ENCODE measurements around the gene GSTM1.

GSTM1 gene

GRCh38 chr1:109719337-109719837 lies 31.8 kb downstream of the GSTM1 start:
- Histone ChIP-seq H4K20me1 (ENCODE audit: control insufficient read depth, insufficient read depth, low read depth, low read length) (no peaks in the 10 kb centered on the region), H3K4me2 (ENCODE audit: low read length) (no peak overlapping the region), H3K27ac (ENCODE audit: low read depth, low read length) (no peak overlapping the region), H3K79me2 (ENCODE audit: control insufficient read depth, low read length) (no peaks in the 10 kb centered on the region), H3K9me2 (replicated peaks; ENCODE audit: control insufficient read depth, low read length) (no peaks in the 10 kb centered on the region), H3K36me3 (ENCODE audit: control insufficient read depth, low read length) (no peaks in the 10 kb centered on the region), H3F3A (ENCODE audit: control insufficient read depth, insufficient read depth) (no peaks in the 10 kb centered on the region), H3K27me3 (ENCODE audit: control insufficient read depth, low read length) (peaks cover 6% of the 10 kb centered on the region; the same call in 1 of the 2 replicates), H3K9me3 (ENCODE audit: control insufficient read depth, insufficient read depth, low read length) (no peaks in the 10 kb centered on the region), H3K4me1 (ENCODE audit: control insufficient read depth, low read length) (no peaks in the 10 kb centered on the region), H3K4me3 (ENCODE audit: low read length) (no peak overlapping the region)
- TF ChIP-seq EZH2phosphoT487 (IDR thresholded peaks at IDR 0.05; ENCODE audit: borderline replicate concordance, low read length), result no peak
- TF ChIP-seq, protein P1, sequence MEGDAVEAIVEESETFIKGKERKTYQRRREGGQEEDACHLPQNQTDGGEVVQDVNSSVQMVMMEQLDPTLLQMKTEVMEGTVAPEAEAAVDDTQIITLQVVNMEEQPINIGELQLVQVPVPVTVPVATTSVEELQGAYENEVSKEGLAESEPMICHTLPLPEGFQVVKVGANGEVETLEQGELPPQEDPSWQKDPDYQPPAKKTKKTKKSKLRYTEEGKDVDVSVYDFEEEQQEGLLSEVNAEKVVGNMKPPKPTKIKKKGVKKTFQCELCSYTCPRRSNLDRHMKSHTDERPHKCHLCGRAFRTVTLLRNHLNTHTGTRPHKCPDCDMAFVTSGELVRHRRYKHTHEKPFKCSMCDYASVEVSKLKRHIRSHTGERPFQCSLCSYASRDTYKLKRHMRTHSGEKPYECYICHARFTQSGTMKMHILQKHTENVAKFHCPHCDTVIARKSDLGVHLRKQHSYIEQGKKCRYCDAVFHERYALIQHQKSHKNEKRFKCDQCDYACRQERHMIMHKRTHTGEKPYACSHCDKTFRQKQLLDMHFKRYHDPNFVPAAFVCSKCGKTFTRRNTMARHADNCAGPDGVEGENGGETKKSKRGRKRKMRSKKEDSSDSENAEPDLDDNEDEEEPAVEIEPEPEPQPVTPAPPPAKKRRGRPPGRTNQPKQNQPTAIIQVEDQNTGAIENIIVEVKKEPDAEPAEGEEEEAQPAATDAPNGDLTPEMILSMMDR (IDR thresholded peaks at IDR 0.05; ENCODE audit: low read depth, low read length, poor library complexity, severe bottlenecking), result no peak

DNA sequence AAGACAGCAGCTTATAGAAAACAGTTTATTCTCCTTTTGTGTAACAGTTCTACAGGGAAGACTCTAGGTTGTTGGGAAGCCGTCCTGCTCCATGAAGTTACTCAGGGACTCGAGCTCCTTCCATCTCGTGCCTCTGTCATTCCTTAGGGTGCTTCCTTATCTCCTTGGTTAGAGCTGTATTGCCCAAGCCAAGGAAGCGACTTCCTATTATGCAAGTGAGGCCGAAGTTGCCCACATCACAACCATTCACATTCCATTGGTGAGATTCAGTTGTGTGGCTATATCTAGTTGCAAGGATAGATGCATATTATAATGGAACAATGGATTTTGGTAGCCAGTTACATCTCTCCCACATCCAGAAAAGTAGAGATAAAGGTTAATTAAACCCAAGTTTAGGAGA lies 33.4 kb downstream of the GSTM1 start:
- Histone ChIP-seq H3K9me3 (ENCODE audit: control insufficient read depth, insufficient read depth, low read length) (no peaks in the 10 kb centered on the region), H3K4me1 (ENCODE audit: control insufficient read depth, low read length) (no peaks in the 10 kb centered on the region), H3K27me3 (ENCODE audit: control insufficient read depth, low read length) (peaks cover 5% of the 10 kb centered on the region; the same call in 1 of the 2 replicates), H4K20me1 (ENCODE audit: control insufficient read depth, insufficient read depth, low read depth, low read length) (no peaks in the 10 kb centered on the region), H3F3A (ENCODE audit: control insufficient read depth, insufficient read depth) (no peaks in the 10 kb centered on the region), H3K4me2 (ENCODE audit: low read length) (no peak overlapping the region), H3K79me2 (ENCODE audit: control insufficient read depth, low read length) (no peaks in the 10 kb centered on the region), H3K36me3 (ENCODE audit: control insufficient read depth, low read length) (no peaks in the 10 kb centered on the region), H3K9me2 (replicated peaks; ENCODE audit: control insufficient read depth, low read length) (no peaks in the 10 kb centered on the region), H3K4me3 (ENCODE audit: low read length) (no peak overlapping the region), H3K27ac (ENCODE audit: low read depth, low read length) (no peak overlapping the region)
- TF ChIP-seq, protein P1 (IDR thresholded peaks at IDR 0.05; ENCODE audit: low read depth, low read length, poor library complexity, severe bottlenecking), result no peak
- TF ChIP-seq EZH2phosphoT487 (IDR thresholded peaks at IDR 0.05; ENCODE audit: borderline replicate concordance, low read length), result no peak

GRCh38 chr1:109721971-109722370 lies 34.4 kb downstream of the GSTM1 start:
- Histone ChIP-seq H3K4me2 (ENCODE audit: low read length) (no peak overlapping the region), H3K36me3 (ENCODE audit: control insufficient read depth, low read length) (no peaks in the 10 kb centered on the region), H3K27ac (ENCODE audit: low read depth, low read length) (no peak overlapping the region), H4K20me1 (ENCODE audit: control insufficient read depth, insufficient read depth, low read depth, low read length) (no peaks in the 10 kb centered on the region), H3F3A (ENCODE audit: control insufficient read depth, insufficient read depth) (no peaks in the 10 kb centered on the region), H3K27me3 (ENCODE audit: control insufficient read depth, low read length) (peaks cover 5% of the 10 kb centered on the region; the same call in 1 of the 2 replicates), H3K9me3 (ENCODE audit: control insufficient read depth, insufficient read depth, low read length) (no peaks in the 10 kb centered on the region), H3K4me3 (ENCODE audit: low read length) (no peak overlapping the region), H3K4me1 (ENCODE audit: control insufficient read depth, low read length) (no peaks in the 10 kb centered on the region), H3K79me2 (ENCODE audit: control insufficient read depth, low read length) (no peaks in the 10 kb centered on the region), H3K9me2 (replicated peaks; ENCODE audit: control insufficient read depth, low read length) (no peaks in the 10 kb centered on the region)
- no peak for TF ChIP-seq EZH2phosphoT487 (IDR thresholded peaks at IDR 0.05; ENCODE audit: borderline replicate concordance, low read length)
- TF ChIP-seq, protein P1 (IDR thresholded peaks at IDR 0.05; ENCODE audit: low read depth, low read length, poor library complexity, severe bottlenecking), result no peak
